ENCODE measurements around the gene OR13C3. TPM values are rescaled to one million over a fixed set of nuclear protein-coding genes. Genes with fewer than 3 reads are reported as not detected.

Gene OR13C3
- total RNA-seq, 4 donors from 2014 or later = not detected

DNA sequence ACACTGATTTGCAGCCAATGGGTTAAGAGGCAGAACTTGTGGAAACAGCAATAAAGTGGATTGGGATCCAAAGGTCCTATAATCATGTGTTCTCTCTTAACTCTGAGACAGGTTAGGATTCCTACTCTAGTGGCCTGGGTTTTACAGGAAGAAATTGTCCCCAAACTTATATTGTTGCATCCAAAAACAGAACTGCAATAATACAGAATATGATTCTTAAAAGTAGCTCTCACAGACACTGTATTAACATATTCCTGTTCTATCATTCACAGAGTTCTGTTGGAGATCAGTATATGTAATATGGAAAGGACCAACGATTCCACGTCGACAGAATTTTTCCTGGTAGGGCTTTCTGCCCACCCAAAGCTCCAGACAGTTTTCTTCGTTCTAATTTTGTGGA is 32.2 kb upstream of the OR13C3 start, which contains the start of gene OR13C8:
Gene OR13C8, plus strand, starts transcription at position 301 of the 400 bp plus-strand sequence. Its CDS starts 0 bp downstream, at position 301.
- peaks cover 9% of the 10 kb centered on the region for H3K9me3 ChIP-seq
- TF ChIP-seq, protein P1, sequence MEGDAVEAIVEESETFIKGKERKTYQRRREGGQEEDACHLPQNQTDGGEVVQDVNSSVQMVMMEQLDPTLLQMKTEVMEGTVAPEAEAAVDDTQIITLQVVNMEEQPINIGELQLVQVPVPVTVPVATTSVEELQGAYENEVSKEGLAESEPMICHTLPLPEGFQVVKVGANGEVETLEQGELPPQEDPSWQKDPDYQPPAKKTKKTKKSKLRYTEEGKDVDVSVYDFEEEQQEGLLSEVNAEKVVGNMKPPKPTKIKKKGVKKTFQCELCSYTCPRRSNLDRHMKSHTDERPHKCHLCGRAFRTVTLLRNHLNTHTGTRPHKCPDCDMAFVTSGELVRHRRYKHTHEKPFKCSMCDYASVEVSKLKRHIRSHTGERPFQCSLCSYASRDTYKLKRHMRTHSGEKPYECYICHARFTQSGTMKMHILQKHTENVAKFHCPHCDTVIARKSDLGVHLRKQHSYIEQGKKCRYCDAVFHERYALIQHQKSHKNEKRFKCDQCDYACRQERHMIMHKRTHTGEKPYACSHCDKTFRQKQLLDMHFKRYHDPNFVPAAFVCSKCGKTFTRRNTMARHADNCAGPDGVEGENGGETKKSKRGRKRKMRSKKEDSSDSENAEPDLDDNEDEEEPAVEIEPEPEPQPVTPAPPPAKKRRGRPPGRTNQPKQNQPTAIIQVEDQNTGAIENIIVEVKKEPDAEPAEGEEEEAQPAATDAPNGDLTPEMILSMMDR (IDR thresholded peaks at IDR 0.05) = no peak
- TF ChIP-seq POLR2A (IDR thresholded peaks at IDR 0.05) = no peak
- TF ChIP-seq EP300 (IDR thresholded peaks at IDR 0.05) = no peak
- TF ChIP-seq POLR2AphosphoS5 (IDR thresholded peaks at IDR 0.05) = no peak
- DNase-seq (ENCODE audit: low spot score in 2 of 2) = no peak
- H3K36me3 ChIP-seq = no peaks in the 10 kb centered on the region
- H3K27ac ChIP-seq = no peak within 1 kb of the TSS
- WGBS = 88% methylated on average over 4 of the region's 4 CpGs
- no peak within 1 kb of the TSS for H3K4me3 ChIP-seq
- no peaks in the 10 kb centered on the region for H3K4me1 ChIP-seq
- no peaks in the 10 kb centered on the region for H3K27me3 ChIP-seq

DNA sequence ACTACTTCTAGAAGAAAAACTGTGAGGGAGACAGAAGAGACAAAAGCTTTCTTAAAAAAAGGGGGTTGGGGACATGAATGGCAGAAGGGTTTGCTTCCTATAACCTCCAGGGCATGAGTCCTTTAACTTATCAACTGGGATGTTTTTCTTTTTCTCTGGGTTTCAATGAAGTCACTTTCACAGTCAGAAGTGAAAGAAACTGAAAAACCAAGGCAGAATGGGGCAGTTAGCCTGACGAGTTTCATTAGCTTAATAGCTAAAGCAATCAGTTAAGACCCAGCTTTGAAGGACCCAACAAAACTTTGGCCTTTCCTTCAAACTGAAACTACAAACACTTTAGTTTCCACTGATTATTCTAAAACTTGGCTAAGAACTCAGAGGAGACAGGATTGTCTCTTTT is 27.7 kb upstream of the OR13C3 start:
- WGBS = 40% methylated on average over 1 of the region's 1 CpG
- Histone ChIP-seq H3K4me1 (no peaks in the 10 kb centered on the region), H3K36me3 (no peaks in the 10 kb centered on the region), H3K9me3 (no peaks in the 10 kb centered on the region), H3K27me3 (no peaks in the 10 kb centered on the region), H3K4me3 (no peak overlapping the region), H3K27ac (no peak overlapping the region)
- DNase-seq (ENCODE audit: low spot score in 2 of 2) = no peak
- TF ChIP-seq, protein P1 (IDR thresholded peaks at IDR 0.05) = no peak
- no peak for TF ChIP-seq EP300 (IDR thresholded peaks at IDR 0.05)
- TF ChIP-seq POLR2AphosphoS5 (IDR thresholded peaks at IDR 0.05) = no peak
- TF ChIP-seq POLR2A (IDR thresholded peaks at IDR 0.05) = no peak

GRCh38 chr9:104556830-104557634 is 20.4 kb upstream of the OR13C3 start:
- H3K9me3 ChIP-seq = peaks cover 8% of the 10 kb centered on the region

DNA sequence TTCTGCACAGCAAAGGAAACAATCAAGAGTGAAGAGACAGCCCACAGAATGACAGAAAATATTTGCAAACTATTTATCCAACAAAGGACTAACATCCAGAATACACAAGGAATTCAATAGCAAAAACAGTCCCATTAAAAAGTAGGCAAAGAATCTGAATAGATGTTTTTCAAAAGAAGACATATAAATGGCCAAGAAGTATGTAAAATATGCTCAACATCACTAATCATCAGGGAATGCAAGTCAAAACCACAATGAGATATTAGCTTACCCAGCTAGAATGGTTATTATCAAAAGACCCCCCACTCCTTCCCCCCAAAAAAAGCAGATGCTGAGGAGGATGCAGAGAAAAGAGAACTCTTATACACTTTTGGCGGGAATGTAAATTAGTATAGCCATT is 18.9 kb upstream of the OR13C3 start:
- WGBS = 96% methylated on average over 1 of the region's 1 CpG
- no peak overlapping the region for H3K4me3 ChIP-seq
- no peaks in the 10 kb centered on the region for H3K36me3 ChIP-seq
- peaks cover 8% of the 10 kb centered on the region for H3K9me3 ChIP-seq
- H3K27ac ChIP-seq = no peak overlapping the region
- DNase-seq (ENCODE audit: low spot score in 2 of 2) = no peak
- TF ChIP-seq, protein P1 (IDR thresholded peaks at IDR 0.05) = no peak
- no peak for TF ChIP-seq POLR2AphosphoS5 (IDR thresholded peaks at IDR 0.05)
- TF ChIP-seq EP300 (IDR thresholded peaks at IDR 0.05) = no peak
- no peak for TF ChIP-seq POLR2A (IDR thresholded peaks at IDR 0.05)
- no peaks in the 10 kb centered on the region for H3K4me1 ChIP-seq
- no peaks in the 10 kb centered on the region for H3K27me3 ChIP-seq

More at GRCh38 chr9:104556830-104557634, 20.4 kb upstream of the OR13C3 start:
- TF ChIP-seq EP300 (IDR thresholded peaks at IDR 0.05) (no peak), POLR2A (IDR thresholded peaks at IDR 0.05) (no peak), POLR2AphosphoS5 (IDR thresholded peaks at IDR 0.05) (no peak)
- TF ChIP-seq, protein P1 (IDR thresholded peaks at IDR 0.05) = no peak
- no peak overlapping the region for H3K27ac ChIP-seq
- no peak for DNase-seq (ENCODE audit: low spot score in 2 of 2)
- no peak overlapping the region for H3K4me3 ChIP-seq
- no peaks in the 10 kb centered on the region for H3K27me3 ChIP-seq
- no peaks in the 10 kb centered on the region for H3K4me1 ChIP-seq
- 83% methylated on average over 4 of the region's 8 CpGs for WGBS
- no peaks in the 10 kb centered on the region for H3K36me3 ChIP-seq

DNA sequence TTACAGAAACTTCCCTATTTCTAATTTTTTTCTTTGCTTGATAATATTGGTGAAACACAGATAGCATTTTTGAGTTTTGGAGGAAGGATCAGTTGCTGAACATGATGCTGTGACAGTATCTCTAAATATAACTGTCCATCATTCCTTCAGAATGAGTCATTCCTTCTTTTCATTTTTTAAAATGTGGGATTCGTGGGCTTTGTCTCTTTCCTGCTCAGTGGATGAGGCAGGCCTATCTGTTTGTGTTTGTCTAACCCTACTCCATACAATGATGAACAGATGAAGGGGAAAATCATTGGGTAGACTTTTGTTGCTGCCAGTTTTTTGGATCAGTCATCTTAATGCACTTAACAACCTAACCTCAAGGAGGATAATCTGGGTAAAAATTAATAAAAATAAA is 16.6 kb upstream of the OR13C3 start:
- WGBS = 24% methylated on average over 1 of the region's 1 CpG
- no peak for TF ChIP-seq POLR2A (IDR thresholded peaks at IDR 0.05)
- TF ChIP-seq, protein P1 (IDR thresholded peaks at IDR 0.05) = no peak

More for the DNA sequence above, 16.6 kb upstream of the OR13C3 start:
- Histone ChIP-seq H3K4me3 (no peak overlapping the region), H3K9me3 (peaks cover 8% of the 10 kb centered on the region), H3K4me1 (no peaks in the 10 kb centered on the region), H3K27ac (no peak overlapping the region), H3K36me3 (no peaks in the 10 kb centered on the region), H3K27me3 (no peaks in the 10 kb centered on the region)
- no peak for DNase-seq (ENCODE audit: low spot score in 2 of 2)
